Osteoblast (primary cell): Measurements from ENCODE around the gene PTF1A. TPM values are rescaled to one million over a fixed set of nuclear protein-coding genes. Genes with fewer than 3 reads are reported as not detected.

Experiments used
- DNase-seq: peaks from one replicate; pipeline ENCODE4 v3.0.0; 2011; ENCODE audit warnings: low spot score, mixed read lengths; ENCODE audit not compliant: insufficient read length; ENCODE audit errors: missing footprints
- H2AFZ ChIP-seq: 2 replicates; pipeline ENCODE4 v1.6.0; 2011; ENCODE audit warnings: mild to moderate bottlenecking, low read length
- H3K27ac ChIP-seq: 2 replicates; pipeline ENCODE4 v1.5.1; 2011; ENCODE audit warnings: mild to moderate bottlenecking, low read depth, low read length, moderate library complexity
- H3K27me3 ChIP-seq: 2 replicates; pipeline ENCODE4 v1.6.0; 2012; ENCODE audit warnings: mild to moderate bottlenecking, control low read depth, inconsistent platforms, low read length, moderate library complexity; ENCODE audit not compliant: insufficient read depth
- H3K36me3 ChIP-seq: 2 replicates; pipeline ENCODE4 v1.5.1; 2011; ENCODE audit warnings: mild to moderate bottlenecking, low read length, control low read depth, moderate library complexity; ENCODE audit not compliant: insufficient read depth
- H3K4me1 ChIP-seq: 2 replicates; pipeline ENCODE4 v1.5.1; 2011; ENCODE audit warnings: mild to moderate bottlenecking, low read length, control low read depth, moderate library complexity; ENCODE audit not compliant: insufficient read depth
- H3K4me2 ChIP-seq: 2 replicates; pipeline ENCODE4 v1.6.0; 2011; ENCODE audit warnings: mild to moderate bottlenecking, low read length; ENCODE audit not compliant: insufficient read depth
- H3K4me3 ChIP-seq: fragments of 200-600 bp; sonication (generic); 3 replicates; pipeline ENCODE4 v1.5.1; 2012; ENCODE audit warnings: mild to moderate bottlenecking, low read length, inconsistent platforms; ENCODE audit not compliant: insufficient read depth
- H3K79me2 ChIP-seq: 2 replicates; pipeline ENCODE4 v1.6.0; 2012; ENCODE audit warnings: mild to moderate bottlenecking, low read length, control low read depth, inconsistent platforms; ENCODE audit not compliant: insufficient read depth
- H3K9me3 ChIP-seq: 2 replicates; pipeline ENCODE4 v1.5.1; 2011; ENCODE audit warnings: low read depth, low read length, control low read depth
- H4K20me1 ChIP-seq: 2 replicates; pipeline ENCODE4 v1.6.0; 2012; ENCODE audit warnings: mild to moderate bottlenecking, low read length, control low read depth; ENCODE audit not compliant: insufficient read depth
- CTCF ChIP-seq: IDR thresholded peaks from 2 replicates; pipeline ENCODE4 v1.5.1; 2011; ENCODE audit warnings: mild to moderate bottlenecking, low read depth, low read length, moderate library complexity; ENCODE audit errors: extremely low read depth
- total RNA-seq: library from RNA; depleted of rRNA; stranded (reverse); fragments of >200 nt; gene quantifications from 2 replicates; pipeline ENCODE4 v1.2.3, GENCODE V29; 2012

Gene PTF1A
- total RNA-seq, 1 donor = not detected

DNA sequence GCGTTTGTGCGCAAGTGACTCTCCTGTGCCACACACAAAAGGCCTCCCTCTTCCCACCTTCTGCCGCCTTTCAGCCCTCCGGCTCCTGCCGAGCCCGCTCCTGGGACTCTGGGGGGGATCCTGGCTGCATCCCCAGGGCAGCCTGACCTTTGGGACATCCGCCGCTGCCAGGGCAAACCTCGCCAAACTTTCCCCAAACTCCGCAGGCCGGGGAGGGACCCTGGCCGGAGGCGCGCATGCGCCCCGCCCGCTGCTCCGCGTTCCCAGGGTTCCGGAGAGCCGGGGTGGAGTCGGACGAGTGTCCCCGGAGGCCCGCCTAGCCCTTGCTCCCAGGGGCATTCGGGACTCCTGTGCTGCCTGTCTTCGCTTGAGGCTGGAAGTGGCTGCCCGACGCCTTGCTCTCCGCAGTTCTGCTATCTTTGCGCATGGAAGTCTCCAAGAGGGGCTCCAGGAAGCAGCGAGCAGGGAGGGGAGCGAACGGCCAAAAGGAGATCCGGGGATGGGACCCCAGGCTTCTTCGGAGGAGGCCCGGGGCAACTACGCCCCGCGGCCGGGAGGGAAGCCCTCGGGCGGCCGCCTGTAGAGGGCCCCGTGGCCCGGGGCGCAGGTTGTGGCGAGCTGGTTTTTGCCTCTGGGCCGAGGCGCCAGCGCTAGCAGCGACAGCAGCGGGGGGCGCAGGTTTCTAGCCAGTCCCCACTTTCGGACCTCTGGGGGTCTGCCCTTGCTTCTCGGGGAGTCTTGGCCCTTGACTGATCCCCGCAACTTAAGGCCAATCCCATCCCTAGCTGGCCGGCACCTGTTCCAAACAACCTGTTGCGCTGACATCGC, 7.0 kb downstream of the PTF1A start:
- Histone ChIP-seq H3K27ac (no peak overlapping the region), H3K4me2 (no peak overlapping the region), H2AFZ (no peak overlapping the region), H3K27me3 (peaks cover 54% of the 10 kb centered on the region), H3K9me3 (no peaks in the 10 kb centered on the region), H3K79me2 (no peaks in the 10 kb centered on the region), H3K4me1 (no peaks in the 10 kb centered on the region), H4K20me1 (no peaks in the 10 kb centered on the region), H3K4me3 (no peak overlapping the region), H3K36me3 (no peaks in the 10 kb centered on the region)
- peak; percentile 74 for DNase-seq
- TF ChIP-seq CTCF = no peak

- no peak overlapping the region for H3K4me2 ChIP-seq
- DNase-seq = peak; percentile 79
- H3K27ac ChIP-seq = no peak overlapping the region
- no peaks in the 10 kb centered on the region for H4K20me1 ChIP-seq
- no peak overlapping the region for H2AFZ ChIP-seq
- H3K27me3 ChIP-seq = peaks cover 46% of the 10 kb centered on the region
- H3K9me3 ChIP-seq = no peaks in the 10 kb centered on the region
- no peaks in the 10 kb centered on the region for H3K4me1 ChIP-seq
- no peaks in the 10 kb centered on the region for H3K79me2 ChIP-seq
- no peaks in the 10 kb centered on the region for H3K36me3 ChIP-seq
- no peak for TF ChIP-seq CTCF
- no peak overlapping the region for H3K4me3 ChIP-seq
Observed at GRCh38 chr10:23199768-23200511, 7.8 kb downstream of the PTF1A start.

DNA sequence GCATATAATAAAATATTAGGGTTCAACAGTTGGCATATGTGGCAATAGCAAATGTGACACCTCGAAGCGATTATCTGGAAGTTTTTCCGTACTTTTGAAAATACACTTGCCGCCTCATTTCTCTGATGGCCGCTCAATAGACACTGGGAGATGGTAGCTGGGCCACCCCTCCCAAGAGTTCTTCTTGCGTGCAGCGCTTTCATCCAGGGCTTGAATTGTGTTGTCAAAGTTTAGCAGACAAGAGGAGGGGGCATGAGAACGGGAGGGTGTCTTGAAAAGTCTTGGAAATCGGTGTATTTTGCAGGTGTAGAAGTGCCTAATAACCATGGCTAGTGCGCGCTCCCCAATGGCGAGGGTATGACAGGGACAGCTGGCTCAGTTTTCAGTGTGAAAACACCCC, 8.5 kb downstream of the PTF1A start:
- H3K27me3 ChIP-seq = peaks cover 39% of the 10 kb centered on the region
- no peaks in the 10 kb centered on the region for H3K79me2 ChIP-seq
- H3K27ac ChIP-seq = no peak overlapping the region
- no peaks in the 10 kb centered on the region for H3K9me3 ChIP-seq
- H3K36me3 ChIP-seq = no peaks in the 10 kb centered on the region
- TF ChIP-seq CTCF = no peak
- no peak overlapping the region for H3K4me2 ChIP-seq
- no peaks in the 10 kb centered on the region for H3K4me1 ChIP-seq
- no peak overlapping the region for H3K4me3 ChIP-seq
- H4K20me1 ChIP-seq = no peaks in the 10 kb centered on the region
- H2AFZ ChIP-seq = no peak overlapping the region
- peak; percentile 11 for DNase-seq
